GM21381 (cell line): ENCODE measurements around the gene KLHL29.
A peak's percentile ranks its signal among the peaks of the same experiment; 100 is the strongest.

Experiments used
- ATAC-seq: cut with Tn5 transposase; IDR thresholded peaks from one replicate; pipeline ENCODE4 v1.9.1; 2021; ENCODE audit warnings: mild to moderate bottlenecking, moderate library complexity; ENCODE audit not compliant: unreplicated experiment

KLHL29 gene

GRCh38 chr2:23526114-23526513 lies 141.1 kb downstream of the KLHL29 start:
- no peak for ATAC-seq

- no peak for ATAC-seq
Measured at GRCh38 chr2:23526835-23527790, 142.1 kb downstream of the KLHL29 start.

GRCh38 chr2:23528171-23528570 lies 143.2 kb downstream of the KLHL29 start:
- no peak for ATAC-seq

GRCh38 chr2:23528690-23529089 lies 143.7 kb downstream of the KLHL29 start:
- ATAC-seq: no peak

- no peak for ATAC-seq
Measured at GRCh38 chr2:23529659-23530058, 144.7 kb downstream of the KLHL29 start.

GRCh38 chr2:23530206-23530908 lies 145.4 kb downstream of the KLHL29 start:
- no peak for ATAC-seq

GRCh38 chr2:23530909-23531276 lies 145.9 kb downstream of the KLHL29 start:
- no peak for ATAC-seq

GRCh38 chr2:23531280-23531679 lies 146.3 kb downstream of the KLHL29 start:
- ATAC-seq: no peak

GRCh38 chr2:23531881-23532280 lies 146.9 kb downstream of the KLHL29 start:
- ATAC-seq: no peak

- ATAC-seq: peak; percentile 63
Measured at GRCh38 chr2:23532391-23533337, 147.7 kb downstream of the KLHL29 start.

GRCh38 chr2:23533338-23533695 lies 148.3 kb downstream of the KLHL29 start:
- ATAC-seq: no peak

- ATAC-seq: no peak
Measured at GRCh38 chr2:23534771-23535170, 149.8 kb downstream of the KLHL29 start.

GRCh38 chr2:23536326-23536725 lies 151.3 kb downstream of the KLHL29 start:
- no peak for ATAC-seq

- ATAC-seq: no peak
Measured at GRCh38 chr2:23537991-23538390, 153.0 kb downstream of the KLHL29 start.

GRCh38 chr2:23538566-23538965 lies 153.6 kb downstream of the KLHL29 start:
- no peak for ATAC-seq

- no peak for ATAC-seq
Measured at GRCh38 chr2:23540804-23541360, 155.9 kb downstream of the KLHL29 start.

- no peak for ATAC-seq
Measured at GRCh38 chr2:23541503-23542229, 156.7 kb downstream of the KLHL29 start.

GRCh38 chr2:23542230-23542789 lies 157.3 kb downstream of the KLHL29 start:
- no peak for ATAC-seq

GRCh38 chr2:23543302-23543701 lies 158.3 kb downstream of the KLHL29 start:
- ATAC-seq: no peak

GRCh38 chr2:23543728-23544127 lies 158.7 kb downstream of the KLHL29 start:
- no peak for ATAC-seq
